ENCODE measurements around the gene RBM28. TPM values are rescaled to one million over a fixed set of nuclear protein-coding genes. Genes with fewer than 3 reads are reported as not detected.

The RBM28 gene
- total RNA-seq, 4 donors from 2014 or later, result 14.4 to 226 (median 44.0) TPM

DNA sequence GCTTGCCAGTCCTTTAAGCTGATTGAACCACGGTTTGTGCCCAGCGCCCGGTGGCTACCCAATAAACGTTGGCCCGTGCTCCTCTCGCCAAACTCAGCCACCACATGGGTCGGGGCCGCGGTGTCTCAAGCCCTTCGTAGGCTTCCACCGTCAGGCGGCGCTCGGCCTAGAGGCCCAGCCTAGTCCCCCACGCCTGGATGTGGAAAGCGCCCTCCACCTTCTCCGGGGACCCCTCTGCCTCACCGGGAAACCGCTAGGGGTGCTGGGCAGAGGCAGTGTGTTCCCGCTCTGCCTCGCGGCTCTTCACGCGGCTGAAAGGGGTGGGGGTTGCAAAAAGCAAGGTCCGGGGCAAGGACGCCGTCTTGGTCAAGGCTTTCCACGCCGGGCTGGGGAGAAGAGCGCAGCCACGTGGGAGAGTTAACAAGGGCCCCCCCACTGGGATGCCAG, 72.9 kb downstream of the RBM28 start:
- no peak overlapping the region for H3K27ac ChIP-seq
- no peak overlapping the region for H3K4me3 ChIP-seq
- TF ChIP-seq, protein P1, sequence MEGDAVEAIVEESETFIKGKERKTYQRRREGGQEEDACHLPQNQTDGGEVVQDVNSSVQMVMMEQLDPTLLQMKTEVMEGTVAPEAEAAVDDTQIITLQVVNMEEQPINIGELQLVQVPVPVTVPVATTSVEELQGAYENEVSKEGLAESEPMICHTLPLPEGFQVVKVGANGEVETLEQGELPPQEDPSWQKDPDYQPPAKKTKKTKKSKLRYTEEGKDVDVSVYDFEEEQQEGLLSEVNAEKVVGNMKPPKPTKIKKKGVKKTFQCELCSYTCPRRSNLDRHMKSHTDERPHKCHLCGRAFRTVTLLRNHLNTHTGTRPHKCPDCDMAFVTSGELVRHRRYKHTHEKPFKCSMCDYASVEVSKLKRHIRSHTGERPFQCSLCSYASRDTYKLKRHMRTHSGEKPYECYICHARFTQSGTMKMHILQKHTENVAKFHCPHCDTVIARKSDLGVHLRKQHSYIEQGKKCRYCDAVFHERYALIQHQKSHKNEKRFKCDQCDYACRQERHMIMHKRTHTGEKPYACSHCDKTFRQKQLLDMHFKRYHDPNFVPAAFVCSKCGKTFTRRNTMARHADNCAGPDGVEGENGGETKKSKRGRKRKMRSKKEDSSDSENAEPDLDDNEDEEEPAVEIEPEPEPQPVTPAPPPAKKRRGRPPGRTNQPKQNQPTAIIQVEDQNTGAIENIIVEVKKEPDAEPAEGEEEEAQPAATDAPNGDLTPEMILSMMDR (IDR thresholded peaks at IDR 0.05), result no peak
- no peak for TF ChIP-seq POLR2A (IDR thresholded peaks at IDR 0.05)
- no peaks in the 10 kb centered on the region for H3K27me3 ChIP-seq
- H3K36me3 ChIP-seq, result no peaks in the 10 kb centered on the region
- intact Hi-C loops (cut with DNase I; ENCODE audit: low total_unique reads), result no loop called here
- no peak for DNase-seq
- no peaks in the 10 kb centered on the region for H3K9me3 ChIP-seq
- H3K4me1 ChIP-seq, result peaks cover 0 to 6% of the 10 kb centered on the region in 2 donors

DNA sequence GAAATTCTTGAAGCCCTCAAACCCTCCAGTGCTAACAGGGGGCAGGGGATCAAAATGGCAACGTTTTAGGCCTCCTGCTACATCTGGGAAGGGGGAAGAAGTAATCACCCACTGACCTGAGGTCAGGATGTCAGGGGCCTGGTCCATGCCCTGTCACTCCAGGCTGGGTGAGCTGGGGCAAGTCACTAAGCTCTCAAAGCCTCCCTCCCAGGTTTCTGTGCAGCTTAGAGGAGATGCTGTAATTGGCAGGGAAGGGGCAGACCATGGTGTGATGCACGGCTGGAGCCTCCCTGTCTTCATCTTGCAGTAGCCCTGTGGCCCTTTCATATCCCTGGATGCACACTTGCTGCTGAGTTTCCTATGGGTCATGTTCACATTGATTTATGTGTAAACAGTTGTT, 75.5 kb downstream of the RBM28 start:
- intact Hi-C loops (cut with DNase I; ENCODE audit: low total_unique reads), result no loop called here
- Histone ChIP-seq H3K4me1 (peaks cover 0 to 6% of the 10 kb centered on the region in 2 donors), H3K27ac (no peak overlapping the region), H3K9me3 (no peaks in the 10 kb centered on the region), H3K4me3 (no peak overlapping the region), H3K36me3 (no peaks in the 10 kb centered on the region), H3K27me3 (no peaks in the 10 kb centered on the region)
- TF ChIP-seq, protein P1 (IDR thresholded peaks at IDR 0.05), result no peak
- DNase-seq, result no peak

DNA sequence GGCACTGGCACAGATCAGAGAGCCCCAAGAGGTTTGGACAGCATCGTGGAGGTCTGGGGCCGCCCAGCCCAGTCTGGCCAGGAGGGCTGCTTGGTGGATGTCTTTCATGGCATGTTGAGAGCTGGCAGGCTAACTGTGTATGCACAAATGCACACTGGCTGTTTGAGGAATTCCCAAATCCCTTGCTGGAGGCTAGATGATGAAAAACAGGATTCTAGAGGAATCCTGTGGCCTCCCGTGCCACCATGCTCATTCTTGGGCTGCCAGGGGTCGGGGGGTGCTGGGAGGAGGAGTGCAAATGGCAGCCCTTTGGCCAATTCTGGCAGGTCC, 76.1 kb downstream of the RBM28 start:
- Histone ChIP-seq H3K36me3 (no peaks in the 10 kb centered on the region), H3K4me3 (peak overlapping the region; percentile 10 to 20), H3K4me1 (peaks cover 0 to 6% of the 10 kb centered on the region in 2 donors), H3K27me3 (no peaks in the 10 kb centered on the region), H3K27ac (peak overlapping the region; percentile 66 to 79), H3K9me3 (no peaks in the 10 kb centered on the region)
- DNase-seq, result no peak
- intact Hi-C loops (cut with DNase I; ENCODE audit: low total_unique reads), result no loop called here
- TF ChIP-seq, protein P1 (IDR thresholded peaks at IDR 0.05), result no peak
- TF ChIP-seq POLR2A (IDR thresholded peaks at IDR 0.05), result no peak

DNA sequence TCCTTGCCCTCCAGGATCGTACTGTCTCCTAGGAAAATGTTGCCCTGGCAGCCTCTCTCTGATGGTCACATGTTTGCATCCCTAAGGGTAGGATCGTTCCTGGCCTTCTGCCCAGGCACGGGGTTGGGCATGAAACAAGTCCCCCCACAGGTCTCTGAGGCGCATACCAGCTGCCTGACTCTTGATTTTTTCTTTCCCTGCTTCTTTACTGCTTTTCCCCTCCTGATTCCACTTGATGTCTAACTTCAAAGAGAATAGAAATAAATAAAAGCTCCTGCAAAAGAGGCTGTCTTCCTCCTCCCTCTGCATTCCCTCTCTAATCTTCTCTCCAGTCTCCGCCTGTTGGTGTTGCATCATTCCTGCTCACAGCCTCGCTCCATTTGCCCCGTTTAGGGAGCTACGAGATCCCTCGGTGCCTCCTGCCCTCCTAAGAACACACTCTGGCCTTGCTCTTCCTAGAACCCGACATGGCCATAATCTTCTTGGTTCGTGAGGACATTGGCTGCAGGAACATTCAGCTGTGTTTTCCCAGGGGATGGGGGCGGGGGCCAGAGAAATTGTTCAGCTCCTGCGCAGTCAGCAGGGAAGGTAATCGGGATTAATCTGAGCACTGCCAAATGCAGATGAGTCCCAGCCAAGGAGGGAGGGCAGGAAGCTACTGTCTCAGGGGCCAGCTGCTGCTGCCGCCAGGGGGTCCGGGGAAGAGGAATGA, 76.7 kb downstream of the RBM28 start:
- DNase-seq, result peak; percentile 70 to 74
- peak overlapping the region; percentile 10 to 20 for H3K4me3 ChIP-seq
- no peaks in the 10 kb centered on the region for H3K27me3 ChIP-seq
- intact Hi-C loops (cut with DNase I; ENCODE audit: low total_unique reads), result no loop called here
- peak overlapping the region; percentile 66 to 79 for H3K27ac ChIP-seq
- H3K4me1 ChIP-seq, result peaks cover 0 to 6% of the 10 kb centered on the region in 2 donors
- H3K36me3 ChIP-seq, result no peaks in the 10 kb centered on the region
- TF ChIP-seq POLR2A (IDR thresholded peaks at IDR 0.05), result no peak
- TF ChIP-seq, protein P1 (IDR thresholded peaks at IDR 0.05), result no peak
- no peaks in the 10 kb centered on the region for H3K9me3 ChIP-seq

DNA sequence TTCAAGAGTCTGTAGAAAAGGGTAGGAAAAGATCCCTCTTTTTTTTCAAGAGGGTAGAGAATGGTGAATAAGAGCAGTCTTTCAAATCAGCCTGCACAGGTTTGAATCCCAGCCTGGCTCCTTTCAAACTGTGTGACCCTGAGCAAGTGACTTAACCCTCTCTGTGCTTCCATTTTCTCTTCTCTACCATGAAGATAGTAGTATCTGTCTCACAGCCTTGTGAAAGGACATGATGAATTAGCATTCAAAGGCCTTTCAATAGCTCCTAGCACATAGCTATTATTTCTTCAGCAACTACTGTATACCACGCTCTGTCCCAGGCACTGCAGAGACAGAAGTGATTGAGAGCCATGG, 77.2 kb downstream of the RBM28 start:
- H3K27me3 ChIP-seq, result no peaks in the 10 kb centered on the region
- intact Hi-C loops (cut with DNase I; ENCODE audit: low total_unique reads), result no loop called here
- H3K27ac ChIP-seq, result peak overlapping the region; percentile 66 to 79
- no peak overlapping the region for H3K4me3 ChIP-seq
- H3K4me1 ChIP-seq, result peaks cover 0 to 6% of the 10 kb centered on the region in 2 donors
- TF ChIP-seq, protein P1 (IDR thresholded peaks at IDR 0.05), result no peak
- TF ChIP-seq POLR2A (IDR thresholded peaks at IDR 0.05), result no peak
- no peaks in the 10 kb centered on the region for H3K36me3 ChIP-seq
- DNase-seq, result no peak
- no peaks in the 10 kb centered on the region for H3K9me3 ChIP-seq
